ENCODE data around the gene IPO7.

GRCh38 chr11:9446230-9446629 is 61.8 kb downstream of the IPO7 start:
- TF ChIP-seq, protein P1, sequence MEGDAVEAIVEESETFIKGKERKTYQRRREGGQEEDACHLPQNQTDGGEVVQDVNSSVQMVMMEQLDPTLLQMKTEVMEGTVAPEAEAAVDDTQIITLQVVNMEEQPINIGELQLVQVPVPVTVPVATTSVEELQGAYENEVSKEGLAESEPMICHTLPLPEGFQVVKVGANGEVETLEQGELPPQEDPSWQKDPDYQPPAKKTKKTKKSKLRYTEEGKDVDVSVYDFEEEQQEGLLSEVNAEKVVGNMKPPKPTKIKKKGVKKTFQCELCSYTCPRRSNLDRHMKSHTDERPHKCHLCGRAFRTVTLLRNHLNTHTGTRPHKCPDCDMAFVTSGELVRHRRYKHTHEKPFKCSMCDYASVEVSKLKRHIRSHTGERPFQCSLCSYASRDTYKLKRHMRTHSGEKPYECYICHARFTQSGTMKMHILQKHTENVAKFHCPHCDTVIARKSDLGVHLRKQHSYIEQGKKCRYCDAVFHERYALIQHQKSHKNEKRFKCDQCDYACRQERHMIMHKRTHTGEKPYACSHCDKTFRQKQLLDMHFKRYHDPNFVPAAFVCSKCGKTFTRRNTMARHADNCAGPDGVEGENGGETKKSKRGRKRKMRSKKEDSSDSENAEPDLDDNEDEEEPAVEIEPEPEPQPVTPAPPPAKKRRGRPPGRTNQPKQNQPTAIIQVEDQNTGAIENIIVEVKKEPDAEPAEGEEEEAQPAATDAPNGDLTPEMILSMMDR (IDR thresholded peaks at IDR 0.05; ENCODE audit: extremely low read depth in 1 of 2, insufficient read depth in 1 of 2, low read depth in 1 of 2, low read length in 2 of 2), result no peak
- TF ChIP-seq POLR2AphosphoS5 (IDR thresholded peaks at IDR 0.05; ENCODE audit: insufficient read depth, low read depth, low read length) (no peak), POLR2A (IDR thresholded peaks at IDR 0.05; ENCODE audit: low read depth, low read length) (no peak), JUN (IDR thresholded peaks at IDR 0.05; ENCODE audit: borderline replicate concordance, insufficient read depth, insufficient read length, low read depth) (no peak)
